DOHH2 (cell line): ENCODE results near the gene RCE1.

Experiments used
- CTCF ChIP-seq: fragments of 200-600 bp; sonication (generic); IDR thresholded peaks from one replicate; pipeline ENCODE4 v1.5.1; 2014; ENCODE audit warnings: antibody characterized with exemption, mild to moderate bottlenecking, low read depth, low read length; ENCODE audit not compliant: poor library complexity, severe bottlenecking
- EZH2phosphoT487 ChIP-seq: fragments of 200-600 bp; sonication (generic); IDR thresholded peaks from 2 replicates; pipeline ENCODE4 v1.6.1; 2017; ENCODE audit warnings: borderline replicate concordance, mild to moderate bottlenecking, antibody characterized with exemption, low read length, moderate library complexity, mixed read lengths

DNA sequence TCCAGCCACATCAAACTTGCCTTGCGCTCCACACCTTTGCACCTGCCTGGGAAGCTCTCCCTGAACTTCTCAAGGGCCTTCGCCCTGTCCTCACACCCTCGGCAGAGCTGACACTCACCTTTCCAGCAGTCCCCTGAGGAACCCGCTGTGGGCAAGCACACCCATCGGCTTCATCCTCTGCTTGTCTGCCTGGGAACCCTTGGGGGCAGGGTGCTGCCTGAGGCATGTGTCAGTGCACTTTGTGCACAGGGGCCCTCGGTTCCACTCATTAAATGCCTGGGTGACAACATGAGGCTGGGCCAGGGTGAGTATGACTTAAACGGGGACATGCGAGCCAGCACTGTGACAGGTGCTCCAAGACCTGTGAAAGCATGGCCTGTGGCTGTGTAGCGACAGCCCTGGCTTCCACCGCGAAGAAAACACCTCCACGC is 11.0 kb downstream of the RCE1 start:
- TF ChIP-seq CTCF: no peak
- no peak for TF ChIP-seq EZH2phosphoT487
